HG02970 (cell line): ENCODE measurements around the gene USP13.

Experiments
- ATAC-seq: cut with Tn5 transposase; IDR thresholded peaks from one replicate; pipeline ENCODE4 v1.9.1; 2021; ENCODE audit warnings: mild to moderate bottlenecking, moderate library complexity, moderate number of reproducible peaks; ENCODE audit not compliant: unreplicated experiment, low FRiP score

Gene USP13

DNA sequence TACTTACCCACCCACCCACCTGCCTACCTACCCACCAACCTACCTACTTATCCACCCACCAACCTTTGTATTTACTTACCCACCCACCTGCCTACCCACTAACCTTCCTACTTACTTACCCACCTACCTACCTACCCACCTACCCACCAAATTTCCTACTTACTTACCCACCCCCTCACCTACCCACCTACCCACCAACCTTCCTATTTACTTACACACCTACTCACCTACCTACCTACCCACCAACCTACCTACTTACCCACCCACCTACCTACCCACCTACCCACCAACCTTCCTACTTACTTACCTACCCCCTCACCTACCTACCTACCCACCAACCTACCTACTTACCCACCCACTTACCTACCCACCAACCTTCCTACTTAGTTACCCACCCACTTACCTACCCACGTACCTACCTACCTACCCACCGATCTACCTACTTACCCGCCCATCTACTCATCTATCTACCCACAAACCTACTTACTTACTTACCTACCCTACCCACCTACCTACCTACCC, 179.6 kb downstream of the USP13 start:
- no peak for ATAC-seq

DNA sequence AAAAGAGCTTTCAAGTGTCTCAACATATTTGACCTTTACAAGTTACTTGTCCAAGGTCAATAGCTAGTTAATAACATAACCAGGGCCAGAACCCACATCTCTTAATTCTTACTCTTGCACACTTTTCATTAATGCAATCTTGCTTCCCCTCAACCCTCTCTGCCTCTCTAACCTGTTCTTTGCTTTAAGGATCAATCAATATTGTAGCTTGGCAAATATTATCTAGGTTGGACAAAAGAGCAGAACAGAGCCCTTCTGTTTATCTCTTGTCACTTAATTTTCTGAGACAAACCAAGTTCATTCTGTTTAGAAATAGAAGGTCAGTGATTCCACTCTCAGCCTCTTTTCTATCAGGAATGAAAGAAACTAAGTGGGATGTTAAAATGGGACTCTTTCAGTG, 180.5 kb downstream of the USP13 start:
- ATAC-seq, result no peak

DNA sequence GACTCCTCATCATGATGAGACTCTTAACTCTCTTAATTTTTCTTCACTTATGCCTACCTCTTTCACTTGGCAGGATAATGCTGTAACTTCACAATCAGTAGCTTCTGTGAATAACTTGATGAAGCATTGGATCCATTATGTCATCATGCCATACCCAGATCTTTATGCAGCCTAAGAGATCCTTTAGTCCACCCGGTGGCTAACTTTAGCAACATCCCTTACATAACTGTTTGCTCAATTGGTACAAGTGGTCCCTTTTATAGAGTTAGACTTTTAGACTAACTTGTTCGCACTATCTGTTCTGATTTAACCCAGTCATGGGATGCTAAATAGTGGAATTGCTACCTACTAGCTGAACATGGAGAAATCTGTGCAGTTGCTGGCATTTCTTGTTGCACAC, 184.5 kb downstream of the USP13 start:
- no peak for ATAC-seq
